IPS-18c (cell line): ENCODE measurements around the gene CPSF4.
A peak's percentile ranks its signal among the peaks of the same experiment; 100 is the strongest.
"Not testable (repeated sequence)": the region's sequence is repeated elsewhere in the genome, so short reads cannot be mapped to it uniquely, and the experiment has no call there.

Experiments used
- H3K4me3 ChIP-seq: 2 replicates; pipeline ENCODE4 v1.7.0; 2013; ENCODE audit warnings: low read depth, mild to moderate bottlenecking, low read length, moderate library complexity; ENCODE audit not compliant: insufficient read depth
- H3K9me3 ChIP-seq: one replicate; pipeline ENCODE4 v1.6.1; 2013; ENCODE audit warnings: mild to moderate bottlenecking, low read length, moderate library complexity; ENCODE audit not compliant: control insufficient read depth, insufficient read depth

CPSF4 gene

DNA sequence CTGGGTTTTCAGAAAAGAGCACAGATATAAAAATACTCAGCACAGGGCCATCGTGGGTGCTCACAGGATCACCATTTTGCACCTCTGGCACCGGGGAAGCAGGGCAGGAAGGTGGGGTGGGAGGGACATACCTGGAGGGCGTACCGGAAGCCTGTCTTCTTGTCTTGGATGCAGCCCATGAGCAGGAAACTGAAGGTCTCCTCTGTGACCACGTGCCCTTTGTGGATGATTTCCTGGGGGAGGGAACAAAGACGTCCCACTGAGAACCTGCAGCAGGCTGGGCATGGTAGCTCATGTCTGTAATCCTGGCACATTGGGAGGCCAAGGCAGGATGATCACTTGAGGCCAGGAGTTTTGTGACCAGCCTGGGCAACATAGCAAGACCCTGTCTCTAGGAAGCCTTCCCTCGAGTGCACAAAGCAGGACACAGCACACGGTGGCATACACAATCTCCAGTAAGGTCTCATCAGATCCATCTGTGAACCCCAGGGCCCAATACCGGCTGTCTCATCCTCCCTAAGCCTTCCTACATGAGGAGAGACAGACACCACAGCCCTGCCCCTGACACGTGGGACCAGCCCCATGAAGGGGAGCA, 9.7 kb upstream of the CPSF4 start:
- Histone ChIP-seq H3K4me3 (no peak overlapping the region), H3K9me3 (peaks cover 2% of the 10 kb centered on the region)

DNA sequence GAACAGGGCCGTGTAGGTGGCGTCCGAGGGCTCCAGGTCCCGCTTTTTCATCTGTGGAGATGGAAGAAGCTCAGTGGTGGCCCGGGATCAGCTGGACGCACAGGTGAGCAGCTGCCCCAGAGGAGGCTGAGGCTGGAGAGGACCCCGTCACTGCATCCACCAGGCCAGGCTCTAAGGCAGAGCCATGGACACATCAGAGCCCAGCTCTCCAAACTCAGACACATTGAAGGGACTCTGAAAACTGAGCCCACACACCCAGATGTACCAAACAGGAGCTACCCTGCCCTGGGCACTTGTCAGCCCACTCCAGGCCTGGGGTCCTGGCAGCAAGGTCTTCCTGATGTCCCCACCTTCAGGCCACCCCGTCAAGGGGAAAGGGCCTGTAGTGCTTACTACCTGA, 9.0 kb upstream of the CPSF4 start:
- Histone ChIP-seq H3K4me3 (no peak overlapping the region), H3K9me3 (peaks cover 2% of the 10 kb centered on the region)

DNA sequence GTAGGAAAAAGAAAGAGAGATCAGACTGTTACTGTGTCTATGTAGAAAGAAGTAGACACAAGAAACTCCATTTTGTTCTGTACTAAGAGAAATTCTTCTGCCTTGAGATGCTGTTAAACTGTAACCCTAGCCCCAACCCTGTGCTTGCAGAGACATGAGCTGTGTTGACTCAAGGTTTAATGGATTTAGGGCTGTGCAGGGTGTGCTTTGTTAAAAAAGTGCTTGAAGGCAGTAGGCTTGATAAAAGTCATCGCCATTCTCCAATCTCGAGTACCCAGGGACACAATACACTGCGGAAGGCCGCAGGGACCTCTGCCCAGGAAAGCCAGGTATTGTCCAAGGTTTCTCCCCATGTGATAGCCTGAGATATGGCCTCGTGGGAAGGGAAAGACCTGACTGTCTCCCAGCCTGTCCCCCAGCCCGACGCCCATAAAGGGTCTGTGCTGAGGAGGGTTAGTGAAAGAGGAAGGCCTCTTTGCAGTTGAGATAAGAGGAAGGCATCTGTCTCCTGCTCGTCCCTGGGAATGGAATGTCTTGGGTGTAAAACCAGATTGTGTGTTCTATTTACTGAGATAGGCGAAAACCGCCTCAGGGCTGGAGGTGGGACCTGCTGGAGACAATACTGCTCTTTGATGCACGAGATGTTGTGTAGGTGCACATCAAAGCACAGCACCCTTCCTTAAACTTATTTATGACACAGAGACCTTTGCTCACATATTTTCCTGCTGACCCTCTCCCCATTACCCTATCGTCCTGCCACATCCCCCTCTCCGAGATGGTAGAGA, 6.8 kb upstream of the CPSF4 start:
- H3K4me3 ChIP-seq, H3K9me3 ChIP-seq: not testable (repeated sequence)

DNA sequence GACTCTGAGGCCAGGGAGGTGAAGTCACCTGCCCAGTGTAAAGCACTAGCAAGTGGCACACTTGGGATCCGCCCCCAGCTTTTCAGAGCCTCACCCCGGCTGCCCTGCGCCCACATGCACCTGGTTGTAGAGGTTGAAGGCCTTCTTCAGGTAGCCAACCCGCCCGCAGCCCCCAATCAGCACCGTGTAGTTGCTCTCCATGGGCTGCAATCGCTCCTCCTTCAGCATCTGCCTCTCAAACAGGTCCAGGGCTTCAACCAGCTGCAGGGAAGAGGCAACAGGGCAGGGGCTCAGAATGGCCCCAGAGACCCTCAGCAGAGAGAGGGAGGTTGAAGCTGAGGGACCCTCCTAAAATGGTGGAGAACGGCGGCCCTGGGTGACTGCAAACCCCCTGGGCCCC, 5.6 kb upstream of the CPSF4 start:
- no peaks in the 10 kb centered on the region for H3K9me3 ChIP-seq

DNA sequence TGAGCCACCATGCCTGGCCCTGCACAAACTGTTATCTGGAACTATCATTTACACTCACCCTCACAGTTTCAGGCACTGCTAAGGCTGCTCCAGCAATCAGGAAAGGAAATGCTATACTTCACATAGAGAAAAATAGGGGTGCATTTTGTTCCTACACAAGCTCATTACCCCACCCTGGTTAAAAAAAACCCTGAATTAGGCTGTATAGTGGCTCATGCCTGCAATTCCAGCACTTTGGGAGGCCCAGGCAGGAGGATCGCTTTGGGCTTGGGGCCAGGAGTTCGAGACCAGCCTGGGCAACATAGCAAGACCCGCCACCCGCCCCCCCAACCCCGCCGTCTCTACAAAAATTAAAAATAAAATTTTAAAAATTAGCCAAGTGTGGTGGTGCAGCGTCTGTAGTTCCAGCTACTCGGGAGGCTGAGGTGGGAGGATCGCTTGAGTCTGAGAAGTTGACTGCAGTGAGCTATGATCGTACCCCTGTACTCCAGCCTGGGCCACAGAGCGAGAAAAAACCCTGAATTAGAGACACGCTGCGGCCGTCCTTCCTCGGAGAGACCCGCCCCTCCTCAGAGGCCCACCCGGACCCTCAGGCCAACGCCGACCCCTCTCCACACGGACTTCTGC, 684 bp upstream of the CPSF4 start:
- peak overlapping the region; percentile 99 for H3K4me3 ChIP-seq
- no peaks in the 10 kb centered on the region for H3K9me3 ChIP-seq

More for the DNA sequence above, 5.6 kb upstream of the CPSF4 start:
- no peak overlapping the region for H3K4me3 ChIP-seq

DNA sequence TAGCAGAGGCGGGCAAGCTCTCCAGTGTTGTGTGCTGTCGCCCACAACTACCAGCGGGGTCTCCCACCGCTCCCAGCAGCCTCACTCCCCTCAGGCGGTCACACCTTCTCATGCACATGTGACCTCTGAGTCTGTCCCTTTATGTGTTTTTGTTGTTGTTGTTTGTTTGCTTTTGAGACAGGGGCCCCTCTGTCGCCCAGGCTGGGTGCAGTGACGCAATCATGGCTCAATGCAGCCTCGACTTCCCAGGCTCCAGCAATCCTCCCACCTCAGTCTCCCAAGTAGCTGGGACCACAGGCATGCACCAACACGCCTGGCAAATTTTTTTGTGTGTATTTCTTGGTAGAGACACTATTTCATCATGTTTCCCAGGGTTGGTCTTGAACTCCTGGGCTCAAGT, 1.5 kb downstream of the CPSF4 start:
- H3K9me3 ChIP-seq = no peaks in the 10 kb centered on the region
- H3K4me3 ChIP-seq = peak overlapping the region; percentile 99

DNA sequence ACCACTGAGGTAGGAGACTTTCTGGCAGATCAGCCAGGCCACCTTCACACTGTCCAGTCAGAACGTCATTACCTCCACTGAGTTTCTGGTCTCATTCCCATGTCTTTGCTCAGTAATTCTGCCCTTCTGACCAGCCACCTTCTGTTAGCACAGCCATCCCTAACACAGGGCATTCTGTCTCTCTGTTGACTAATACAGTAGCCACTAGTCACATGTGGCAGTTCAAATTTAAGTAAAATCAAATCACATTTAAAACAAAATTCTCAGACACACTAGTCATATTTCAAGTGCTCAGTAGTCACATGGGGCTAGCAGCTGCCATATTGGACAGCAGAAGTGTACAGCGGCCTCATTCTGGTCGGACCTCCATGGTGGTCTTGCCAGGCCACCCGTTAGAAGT, 7.4 kb downstream of the CPSF4 start:
- no peaks in the 10 kb centered on the region for H3K9me3 ChIP-seq
- H3K4me3 ChIP-seq = no peak overlapping the region

DNA sequence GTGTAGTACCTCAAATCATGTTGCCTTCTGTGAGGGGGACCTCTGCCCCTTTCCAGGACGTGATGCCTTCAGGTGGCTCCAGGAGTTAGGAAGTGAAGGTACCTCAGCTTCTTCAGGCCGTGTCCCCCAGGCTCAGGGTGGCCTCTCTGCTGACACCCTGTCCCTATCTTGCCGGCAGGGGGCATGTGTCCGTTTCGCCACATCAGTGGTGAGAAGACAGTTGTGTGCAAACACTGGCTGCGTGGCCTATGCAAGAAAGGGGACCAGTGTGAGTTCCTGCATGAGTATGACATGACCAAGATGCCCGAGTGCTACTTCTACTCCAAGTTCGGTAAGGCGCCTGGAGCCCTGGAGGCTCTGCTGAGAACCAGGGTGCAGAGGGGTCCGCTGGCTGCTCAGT, 9.2 kb downstream of the CPSF4 start:
- H3K9me3 ChIP-seq = no peaks in the 10 kb centered on the region
- no peak overlapping the region for H3K4me3 ChIP-seq

DNA sequence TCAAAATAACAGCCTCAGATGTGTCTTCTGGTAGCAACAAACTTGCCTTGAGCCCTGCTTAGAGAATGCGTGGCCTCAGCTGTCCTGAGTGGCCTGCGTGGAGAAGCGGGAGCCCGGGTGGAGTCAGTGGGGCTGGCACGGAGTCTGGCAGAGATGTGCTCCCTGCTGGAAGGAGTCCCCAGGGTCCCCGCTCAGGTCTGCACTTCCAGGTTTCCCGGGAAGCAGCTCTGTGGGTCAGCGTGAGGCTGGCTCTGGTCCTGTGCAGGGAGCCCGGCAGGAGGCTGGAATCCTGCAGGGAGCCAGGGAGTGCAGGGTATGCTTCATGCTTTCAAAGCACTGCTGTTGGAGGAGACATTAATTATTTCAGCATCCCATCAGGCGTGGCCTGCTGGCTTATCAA, 10.1 kb downstream of the CPSF4 start:
- Histone ChIP-seq H3K9me3 (no peaks in the 10 kb centered on the region), H3K4me3 (no peak overlapping the region)

DNA sequence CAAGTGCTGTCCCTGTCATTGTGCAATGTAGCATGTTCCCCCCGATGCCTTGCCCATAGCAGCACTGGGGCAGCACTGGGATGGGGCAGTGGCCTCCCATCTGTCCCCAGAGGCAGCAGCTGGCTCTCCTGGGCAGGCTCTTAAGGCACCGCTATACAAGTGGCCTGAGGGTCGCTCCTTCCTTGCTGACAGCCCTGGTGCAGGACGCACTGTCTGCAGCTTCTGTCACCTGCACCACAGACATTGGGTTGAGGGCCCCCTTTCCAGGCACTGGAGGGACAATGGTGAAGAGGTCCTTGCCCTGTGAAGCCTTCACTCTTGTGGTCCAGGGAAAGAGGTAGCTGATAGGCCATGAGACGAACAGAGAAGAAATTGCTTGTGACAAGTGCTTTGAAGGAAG, 10.6 kb downstream of the CPSF4 start:
- Histone ChIP-seq H3K4me3 (no peak overlapping the region), H3K9me3 (no peaks in the 10 kb centered on the region)

DNA sequence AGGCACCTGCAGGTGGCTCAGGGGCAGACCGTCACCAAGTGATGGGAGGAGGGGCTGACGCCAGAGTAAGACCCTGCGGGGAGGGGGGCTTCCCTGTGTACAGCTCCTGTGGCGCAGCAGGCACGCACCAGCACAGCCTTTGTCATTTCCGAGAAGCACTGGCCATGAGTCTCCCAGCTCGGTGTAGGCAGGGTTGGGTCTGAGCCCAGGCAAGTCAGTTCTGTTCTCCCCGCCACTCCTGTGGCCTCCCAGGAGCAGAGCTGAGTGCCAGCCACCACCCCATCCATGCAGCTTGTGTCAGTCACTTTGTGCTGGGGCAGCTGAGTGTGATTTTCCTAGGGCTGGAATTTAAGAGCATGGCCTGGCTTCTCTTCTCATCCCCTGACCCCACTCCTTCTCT, 13.2 kb downstream of the CPSF4 start:
- Histone ChIP-seq H3K9me3 (no peaks in the 10 kb centered on the region), H3K4me3 (no peak overlapping the region)

DNA sequence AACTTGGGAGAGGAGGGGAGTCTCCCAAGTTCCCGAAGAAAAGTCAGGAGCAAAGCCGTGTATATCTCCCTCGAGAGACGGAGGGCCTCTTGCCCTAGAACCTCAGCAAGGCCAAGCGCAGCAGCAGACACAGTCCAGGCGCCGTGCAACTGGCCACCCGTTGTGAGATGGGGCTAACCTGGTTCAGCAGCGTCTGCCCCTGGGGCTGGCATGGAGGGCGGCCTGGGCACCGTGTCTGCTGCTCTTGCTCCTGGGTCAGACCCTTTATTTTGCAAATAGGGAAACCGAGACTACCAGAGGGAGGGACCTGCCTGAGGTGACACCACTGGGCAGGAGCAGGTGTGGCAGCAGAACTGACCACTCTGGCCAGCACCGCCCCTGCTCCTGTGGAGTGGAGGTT, 13.8 kb downstream of the CPSF4 start:
- H3K4me3 ChIP-seq = no peak overlapping the region
- no peaks in the 10 kb centered on the region for H3K9me3 ChIP-seq

DNA sequence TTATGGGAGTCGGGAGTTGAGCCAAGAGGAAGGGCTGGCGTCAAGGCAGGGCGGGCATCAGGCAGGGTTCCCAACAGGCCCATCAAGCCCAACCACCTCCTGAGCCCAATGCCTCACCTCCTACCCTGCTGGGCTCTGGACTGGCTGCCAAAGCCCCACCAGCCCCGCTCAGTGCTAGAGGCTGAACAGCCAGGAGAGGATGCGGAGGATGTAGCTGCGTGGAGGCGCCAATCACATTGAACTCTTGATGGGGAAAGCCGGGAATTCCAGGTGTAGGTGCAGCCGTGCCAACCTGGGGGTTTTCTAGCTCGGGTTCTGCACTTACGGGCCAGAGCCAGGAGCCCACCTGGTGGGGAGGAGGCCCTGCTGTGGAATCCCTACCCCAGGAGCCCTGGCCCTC, 14.4 kb downstream of the CPSF4 start:
- H3K4me3 ChIP-seq = no peak overlapping the region
- no peaks in the 10 kb centered on the region for H3K9me3 ChIP-seq

DNA sequence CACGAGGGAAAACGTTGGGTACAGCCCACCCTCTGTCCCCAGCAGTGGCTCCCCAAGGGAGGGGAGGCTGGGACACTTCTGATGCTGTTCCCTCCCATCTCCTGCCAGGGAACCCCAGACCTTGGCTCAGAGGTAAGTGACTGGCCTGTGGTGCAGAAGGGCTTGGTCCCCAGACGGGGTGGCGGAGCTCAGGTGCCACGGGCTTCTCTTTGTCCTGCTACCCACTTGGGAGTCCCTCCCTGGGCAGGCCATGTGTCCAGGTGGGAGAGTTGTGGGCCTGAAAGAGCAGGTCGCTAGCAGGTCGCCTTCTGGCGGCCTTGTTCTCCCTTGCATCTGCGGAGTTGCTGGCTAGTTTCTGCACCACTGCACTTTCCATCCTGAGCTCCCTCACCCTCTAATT, 17.1 kb downstream of the CPSF4 start:
- Histone ChIP-seq H3K9me3 (no peaks in the 10 kb centered on the region), H3K4me3 (no peak overlapping the region)

DNA sequence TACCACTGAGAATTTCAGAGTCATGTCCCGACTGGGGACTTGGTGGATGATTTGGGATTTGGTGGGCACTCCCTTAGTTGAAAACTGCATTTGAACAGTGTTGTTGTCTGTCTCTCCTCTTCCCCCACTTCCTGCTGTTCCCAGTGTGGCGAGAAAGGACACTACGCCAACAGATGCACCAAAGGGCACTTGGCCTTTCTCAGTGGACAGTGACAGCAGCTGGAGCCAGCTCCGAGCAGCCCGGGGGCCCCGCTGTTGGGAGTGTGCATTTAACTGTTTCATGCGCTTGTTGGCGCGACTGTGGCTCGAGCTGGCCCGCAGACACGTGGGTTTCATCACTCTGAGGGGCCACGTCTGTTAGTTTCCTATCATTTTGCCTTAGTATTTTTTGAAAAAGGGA, 17.5 kb downstream of the CPSF4 start:
- no peak overlapping the region for H3K4me3 ChIP-seq
- no peaks in the 10 kb centered on the region for H3K9me3 ChIP-seq

DNA sequence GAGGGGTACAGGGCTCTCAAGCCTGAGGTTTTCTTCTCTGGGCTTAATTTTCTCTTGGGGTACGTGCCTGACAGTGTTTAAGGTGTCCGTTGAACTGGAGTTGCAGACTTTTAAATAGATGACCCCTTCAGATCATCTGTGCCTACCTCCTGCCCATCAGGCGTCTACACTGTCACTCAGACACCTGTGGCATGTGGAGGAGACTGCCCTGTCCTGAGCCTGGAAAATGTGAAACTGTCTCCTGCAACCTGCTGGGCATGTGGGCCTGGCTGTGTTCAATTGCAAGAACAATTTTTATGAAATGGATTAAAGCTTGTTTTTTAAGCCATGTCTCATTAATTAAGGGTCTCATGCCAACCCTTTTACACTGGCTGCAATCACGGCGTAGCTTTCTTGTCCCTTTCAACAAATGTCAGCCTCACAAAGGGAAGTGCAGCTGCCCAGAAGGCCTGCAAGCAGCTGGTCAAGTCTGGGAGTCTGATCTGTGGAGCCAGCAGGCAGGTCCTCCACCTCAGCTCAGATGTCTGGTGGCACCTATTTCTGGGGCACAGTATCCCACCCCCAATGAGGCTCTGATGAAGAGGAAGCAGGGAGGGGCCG, 18.4 kb downstream of the CPSF4 start:
- Histone ChIP-seq H3K9me3 (no peaks in the 10 kb centered on the region), H3K4me3 (no peak overlapping the region)

DNA sequence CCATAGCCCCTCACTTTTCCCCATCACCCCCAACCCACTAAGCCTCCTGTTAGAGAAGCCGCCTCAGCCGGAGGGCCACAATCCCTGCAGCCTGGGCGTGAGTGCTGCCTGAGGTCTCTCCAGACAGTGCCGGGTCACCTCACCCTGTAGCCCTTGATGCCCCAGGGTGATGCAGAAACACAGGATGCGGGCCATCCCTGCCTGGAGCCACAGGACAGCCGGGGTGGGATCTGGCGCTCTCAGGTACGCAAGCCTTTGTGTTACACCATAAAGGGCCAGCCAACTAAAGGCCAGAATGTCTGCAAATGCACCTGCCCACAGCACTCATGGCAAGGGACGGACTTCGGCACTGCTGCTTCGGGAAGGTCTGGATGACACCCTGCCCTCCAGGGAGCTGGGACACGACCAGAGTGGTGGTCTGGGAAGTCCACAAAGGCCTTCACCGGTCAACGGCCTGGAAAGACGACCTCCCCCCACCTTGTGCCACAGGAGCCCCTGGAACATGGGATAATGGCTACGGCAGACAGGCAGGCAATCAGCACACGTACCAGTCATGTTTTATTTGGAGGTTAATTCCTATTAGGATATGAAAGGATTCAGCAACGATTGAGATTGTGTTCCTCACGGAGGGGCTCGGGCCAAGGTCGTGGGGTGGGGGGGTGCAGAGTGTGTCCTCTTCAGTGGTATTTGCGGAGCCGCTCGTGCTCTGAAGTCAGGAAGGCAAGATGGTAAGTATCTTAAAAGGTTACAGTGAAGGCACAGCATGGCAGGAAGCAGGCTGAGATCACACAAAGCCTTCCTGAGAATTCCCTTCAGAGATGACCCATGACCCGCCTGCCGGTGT, 19.1 kb downstream of the CPSF4 start:
- Histone ChIP-seq H3K9me3 (no peaks in the 10 kb centered on the region), H3K4me3 (no peak overlapping the region)
